Suprapubic skin (tissue), 4 donors: ENCODE data around the gene ZRANB1.

Experiments used
- EP300 ChIP-seq: sonication (generic); formaldehyde crosslinking; IDR thresholded peaks from one replicate; pipeline ENCODE4 v1.6.1; 2017; ENCODE audit warnings: antibody characterized with exemption
- POLR2A ChIP-seq, 2 donors: fragments of 450-650 bp; IDR thresholded peaks; one replicate each; pipeline ENCODE4 v1.6.1; 2017; ENCODE audit warnings: antibody characterized with exemption in 2 of 2, mild to moderate bottlenecking in 2 of 2, moderate library complexity in 2 of 2
- POLR2AphosphoS5 ChIP-seq, 3 donors: sonication (generic); formaldehyde crosslinking; IDR thresholded peaks; one replicate each; pipeline ENCODE4 v1.6.1; 2017; ENCODE audit warnings: antibody characterized with exemption in 3 of 3
- TF ChIP-seq, protein P1 (sequence below), 2 donors: fragments of 200-600 bp in 1 of 2; fragments of 450-650 bp in 1 of 2; sonication (generic) in 1 of 2; IDR thresholded peaks; one replicate each; pipeline ENCODE4 v1.5.1; 2016 to 2019; ENCODE audit warnings: antibody characterized with exemption in 2 of 2, mild to moderate bottlenecking in 1 of 2, moderate library complexity in 1 of 2

DNA sequence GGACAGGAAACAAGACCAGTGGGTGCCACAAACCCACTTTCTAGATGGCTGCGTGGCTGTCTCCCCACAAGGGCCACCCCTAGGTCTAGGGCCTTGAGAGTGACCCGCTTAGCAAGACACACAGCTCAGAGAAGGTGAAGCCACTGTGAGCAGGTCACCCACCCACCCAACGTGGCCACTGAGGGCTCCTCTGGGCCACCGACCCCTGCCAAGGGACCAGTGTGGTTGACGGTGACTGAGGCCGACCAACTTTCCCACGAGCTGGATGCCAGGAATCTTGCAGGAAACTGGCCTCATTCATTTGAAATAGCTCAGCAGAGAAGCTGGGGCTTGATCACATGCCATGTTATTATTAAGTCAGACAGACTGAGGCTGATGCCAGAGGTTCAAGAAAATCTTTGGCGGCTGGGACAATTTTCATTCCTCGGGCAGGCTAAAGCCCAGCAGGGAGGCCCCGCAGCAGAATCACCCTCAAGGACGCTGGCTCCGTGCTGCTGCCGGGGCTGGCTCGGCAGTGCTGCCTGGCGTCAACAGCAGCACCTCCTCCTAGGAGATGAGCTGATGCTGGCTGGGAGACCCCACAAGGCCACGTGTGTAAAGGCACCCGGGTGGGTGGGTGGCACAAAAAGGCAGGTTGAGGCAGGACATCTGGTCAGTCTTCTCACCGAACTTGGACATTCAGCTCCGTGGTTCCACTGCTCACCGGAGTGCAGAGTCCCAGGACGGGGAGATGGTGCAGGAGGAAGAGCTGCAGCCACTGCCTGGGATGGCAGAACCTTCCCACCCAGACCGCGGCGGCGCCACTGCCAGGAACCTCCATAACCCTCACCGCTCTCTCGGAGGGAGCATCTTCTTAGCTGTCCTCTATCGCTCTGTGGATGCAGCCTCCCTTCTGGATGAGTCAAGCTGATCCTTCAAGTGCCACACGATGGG, 57.8 kb downstream of the ZRANB1 start:
- TF ChIP-seq POLR2A (IDR thresholded peaks at IDR 0.05) (no peak), EP300 (no peak), POLR2AphosphoS5 (IDR thresholded peaks at IDR 0.05) (no peak)
- TF ChIP-seq, protein P1, sequence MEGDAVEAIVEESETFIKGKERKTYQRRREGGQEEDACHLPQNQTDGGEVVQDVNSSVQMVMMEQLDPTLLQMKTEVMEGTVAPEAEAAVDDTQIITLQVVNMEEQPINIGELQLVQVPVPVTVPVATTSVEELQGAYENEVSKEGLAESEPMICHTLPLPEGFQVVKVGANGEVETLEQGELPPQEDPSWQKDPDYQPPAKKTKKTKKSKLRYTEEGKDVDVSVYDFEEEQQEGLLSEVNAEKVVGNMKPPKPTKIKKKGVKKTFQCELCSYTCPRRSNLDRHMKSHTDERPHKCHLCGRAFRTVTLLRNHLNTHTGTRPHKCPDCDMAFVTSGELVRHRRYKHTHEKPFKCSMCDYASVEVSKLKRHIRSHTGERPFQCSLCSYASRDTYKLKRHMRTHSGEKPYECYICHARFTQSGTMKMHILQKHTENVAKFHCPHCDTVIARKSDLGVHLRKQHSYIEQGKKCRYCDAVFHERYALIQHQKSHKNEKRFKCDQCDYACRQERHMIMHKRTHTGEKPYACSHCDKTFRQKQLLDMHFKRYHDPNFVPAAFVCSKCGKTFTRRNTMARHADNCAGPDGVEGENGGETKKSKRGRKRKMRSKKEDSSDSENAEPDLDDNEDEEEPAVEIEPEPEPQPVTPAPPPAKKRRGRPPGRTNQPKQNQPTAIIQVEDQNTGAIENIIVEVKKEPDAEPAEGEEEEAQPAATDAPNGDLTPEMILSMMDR (IDR thresholded peaks at IDR 0.05): no peak
